ENCODE results near the gene SDHAF1.

The SDHAF1 gene

GRCh38 chr19:35991731-35992450 is 3.1 kb upstream of the SDHAF1 start:
- no peaks in the 10 kb centered on the region for H3K9me3 Mint-ChIP-seq
- peaks cover 4% of the 10 kb centered on the region for H3K36me3 Mint-ChIP-seq (ENCODE audit: insufficient read depth)
- peaks cover 19% of the 10 kb centered on the region for H3K27me3 Mint-ChIP-seq
- no peak overlapping the region for H3K27ac Mint-ChIP-seq (ENCODE audit: low read depth)
- no peak overlapping the region for H3K4me3 Mint-ChIP-seq
- ATAC-seq (replicated peaks; ENCODE audit: extremely low read depth, poor library complexity, severe bottlenecking): no peak
- DNase-seq (ENCODE audit: low spot score in 2 of 2): no peak
- peaks cover 20% of the 10 kb centered on the region for H3K4me1 Mint-ChIP-seq

- Mint-ChIP-seq H3K27ac (ENCODE audit: low read depth) (no peak overlapping the region), H3K4me3 (no peak overlapping the region)
- no peak for DNase-seq (ENCODE audit: low spot score in 2 of 2)
Measured at GRCh38 chr19:35992907-35993765, 1.9 kb upstream of the SDHAF1 start.

GRCh38 chr19:35993923-35994598 is 927 bp upstream of the SDHAF1 start:
- ATAC-seq (replicated peaks; ENCODE audit: extremely low read depth, poor library complexity, severe bottlenecking): no peak
- H3K36me3 Mint-ChIP-seq (ENCODE audit: insufficient read depth): peaks cover 10% of the 10 kb centered on the region
- peaks cover 7% of the 10 kb centered on the region for H3K27me3 Mint-ChIP-seq
- H3K9me3 Mint-ChIP-seq: no peaks in the 10 kb centered on the region
- peaks cover 28% of the 10 kb centered on the region for H3K4me1 Mint-ChIP-seq
- no peak for DNase-seq (ENCODE audit: low spot score in 2 of 2)
- H3K4me3 Mint-ChIP-seq: peak overlapping the region; percentile 85
- H3K27ac Mint-ChIP-seq (ENCODE audit: low read depth): no peak overlapping the region

More at GRCh38 chr19:35992907-35993765, 1.9 kb upstream of the SDHAF1 start:
- peaks cover 27% of the 10 kb centered on the region for H3K4me1 Mint-ChIP-seq
- peaks cover 7% of the 10 kb centered on the region for H3K36me3 Mint-ChIP-seq (ENCODE audit: insufficient read depth)
- H3K27me3 Mint-ChIP-seq: peaks cover 10% of the 10 kb centered on the region
- no peak for ATAC-seq (replicated peaks; ENCODE audit: extremely low read depth, poor library complexity, severe bottlenecking)
- no peaks in the 10 kb centered on the region for H3K9me3 Mint-ChIP-seq

- Mint-ChIP-seq H3K4me3 (peak overlapping the region; percentile 85), H3K9me3 (no peaks in the 10 kb centered on the region), H3K4me1 (peaks cover 38% of the 10 kb centered on the region), H3K27ac (ENCODE audit: low read depth) (peak overlapping the region; percentile 44), H3K27me3 (no peaks in the 10 kb centered on the region), H3K36me3 (ENCODE audit: insufficient read depth) (peaks cover 10% of the 10 kb centered on the region)
- no peak for ATAC-seq (replicated peaks; ENCODE audit: extremely low read depth, poor library complexity, severe bottlenecking)
- DNase-seq (ENCODE audit: low spot score in 2 of 2): no peak
Measured at GRCh38 chr19:35996777-35997176, 1.8 kb downstream of the SDHAF1 start.

GRCh38 chr19:36001605-36002004 is 6.6 kb downstream of the SDHAF1 start:
- DNase-seq (ENCODE audit: low spot score in 2 of 2): no peak
- Mint-ChIP-seq H3K36me3 (ENCODE audit: insufficient read depth) (peaks cover 11% of the 10 kb centered on the region), H3K27ac (ENCODE audit: low read depth) (no peak overlapping the region), H3K9me3 (no peaks in the 10 kb centered on the region), H3K4me3 (no peak overlapping the region), H3K4me1 (peaks cover 31% of the 10 kb centered on the region), H3K27me3 (no peaks in the 10 kb centered on the region)
- no peak for ATAC-seq (replicated peaks; ENCODE audit: extremely low read depth, poor library complexity, severe bottlenecking)

GRCh38 chr19:36003284-36003683 is 8.3 kb downstream of the SDHAF1 start:
- Mint-ChIP-seq H3K27ac (ENCODE audit: low read depth) (no peak overlapping the region), H3K4me3 (no peak overlapping the region), H3K36me3 (ENCODE audit: insufficient read depth) (peaks cover 6% of the 10 kb centered on the region), H3K4me1 (peaks cover 21% of the 10 kb centered on the region), H3K27me3 (no peaks in the 10 kb centered on the region), H3K9me3 (no peaks in the 10 kb centered on the region)
- ATAC-seq (replicated peaks; ENCODE audit: extremely low read depth, poor library complexity, severe bottlenecking) (no peak), DNase-seq (ENCODE audit: low spot score in 2 of 2) (no peak)

- Mint-ChIP-seq H3K36me3 (ENCODE audit: insufficient read depth) (peaks cover 4% of the 10 kb centered on the region), H3K27me3 (no peaks in the 10 kb centered on the region), H3K4me1 (peaks cover 23% of the 10 kb centered on the region), H3K9me3 (no peaks in the 10 kb centered on the region), H3K27ac (ENCODE audit: low read depth) (no peak overlapping the region), H3K4me3 (no peak overlapping the region)
- DNase-seq (ENCODE audit: low spot score in 2 of 2) (no peak), ATAC-seq (replicated peaks; ENCODE audit: extremely low read depth, poor library complexity, severe bottlenecking) (no peak)
Measured at GRCh38 chr19:36006955-36007354, 12.0 kb downstream of the SDHAF1 start.

GRCh38 chr19:36008336-36008978 is 13.5 kb downstream of the SDHAF1 start, which contains the start of gene SYNE4:
SYNE4 (minus strand) TSS chr19:36008813; CDS start chr19:36008681, 132 bp downstream.
- DNase-seq (ENCODE audit: low spot score in 2 of 2): no peak
- H3K4me1 Mint-ChIP-seq: peaks cover 25% of the 10 kb centered on the region
- peak within 1 kb of the TSS; percentile 51 for H3K4me3 Mint-ChIP-seq
- no peaks in the 10 kb centered on the region for H3K9me3 Mint-ChIP-seq
- H3K27ac Mint-ChIP-seq (ENCODE audit: low read depth): no peak within 1 kb of the TSS
- ATAC-seq (replicated peaks; ENCODE audit: extremely low read depth, poor library complexity, severe bottlenecking): no peak
- no peaks in the 10 kb centered on the region for H3K36me3 Mint-ChIP-seq (ENCODE audit: insufficient read depth)
- H3K27me3 Mint-ChIP-seq: no peaks in the 10 kb centered on the region

GRCh38 chr19:36009220-36009619 is 14.2 kb downstream of the SDHAF1 start:
- no peak for ATAC-seq (replicated peaks; ENCODE audit: extremely low read depth, poor library complexity, severe bottlenecking)
- Mint-ChIP-seq H3K9me3 (no peaks in the 10 kb centered on the region), H3K4me1 (peaks cover 32% of the 10 kb centered on the region), H3K36me3 (ENCODE audit: insufficient read depth) (peaks cover 2% of the 10 kb centered on the region), H3K27ac (ENCODE audit: low read depth) (no peak overlapping the region), H3K27me3 (no peaks in the 10 kb centered on the region), H3K4me3 (peak overlapping the region; percentile 51)
- no peak for DNase-seq (ENCODE audit: low spot score in 2 of 2)

- no peak overlapping the region for H3K27ac Mint-ChIP-seq (ENCODE audit: low read depth)
- H3K4me3 Mint-ChIP-seq: peak overlapping the region; percentile 51
- H3K36me3 Mint-ChIP-seq (ENCODE audit: insufficient read depth): peaks cover 5% of the 10 kb centered on the region
- no peaks in the 10 kb centered on the region for H3K27me3 Mint-ChIP-seq
- H3K9me3 Mint-ChIP-seq: no peaks in the 10 kb centered on the region
- DNase-seq (ENCODE audit: low spot score in 2 of 2) (no peak), ATAC-seq (replicated peaks; ENCODE audit: extremely low read depth, poor library complexity, severe bottlenecking) (no peak)
- H3K4me1 Mint-ChIP-seq: peaks cover 35% of the 10 kb centered on the region
Measured at GRCh38 chr19:36009633-36010379, 14.8 kb downstream of the SDHAF1 start.

GRCh38 chr19:36010402-36010801 is 15.4 kb downstream of the SDHAF1 start:
- no peak for ATAC-seq (replicated peaks; ENCODE audit: extremely low read depth, poor library complexity, severe bottlenecking)
- Mint-ChIP-seq H3K9me3 (no peaks in the 10 kb centered on the region), H3K4me1 (peaks cover 41% of the 10 kb centered on the region), H3K27ac (ENCODE audit: low read depth) (no peak overlapping the region), H3K27me3 (no peaks in the 10 kb centered on the region), H3K36me3 (ENCODE audit: insufficient read depth) (peaks cover 5% of the 10 kb centered on the region), H3K4me3 (peak overlapping the region; percentile 12)
- no peak for DNase-seq (ENCODE audit: low spot score in 2 of 2)
